Measurements from ENCODE around the gene PAX6. TPM values are rescaled to one million over a fixed set of nuclear protein-coding genes. Genes with fewer than 3 reads are reported as not detected.

Gene PAX6
- total RNA-seq, 2 donors from 2014 or later = not detected

DNA sequence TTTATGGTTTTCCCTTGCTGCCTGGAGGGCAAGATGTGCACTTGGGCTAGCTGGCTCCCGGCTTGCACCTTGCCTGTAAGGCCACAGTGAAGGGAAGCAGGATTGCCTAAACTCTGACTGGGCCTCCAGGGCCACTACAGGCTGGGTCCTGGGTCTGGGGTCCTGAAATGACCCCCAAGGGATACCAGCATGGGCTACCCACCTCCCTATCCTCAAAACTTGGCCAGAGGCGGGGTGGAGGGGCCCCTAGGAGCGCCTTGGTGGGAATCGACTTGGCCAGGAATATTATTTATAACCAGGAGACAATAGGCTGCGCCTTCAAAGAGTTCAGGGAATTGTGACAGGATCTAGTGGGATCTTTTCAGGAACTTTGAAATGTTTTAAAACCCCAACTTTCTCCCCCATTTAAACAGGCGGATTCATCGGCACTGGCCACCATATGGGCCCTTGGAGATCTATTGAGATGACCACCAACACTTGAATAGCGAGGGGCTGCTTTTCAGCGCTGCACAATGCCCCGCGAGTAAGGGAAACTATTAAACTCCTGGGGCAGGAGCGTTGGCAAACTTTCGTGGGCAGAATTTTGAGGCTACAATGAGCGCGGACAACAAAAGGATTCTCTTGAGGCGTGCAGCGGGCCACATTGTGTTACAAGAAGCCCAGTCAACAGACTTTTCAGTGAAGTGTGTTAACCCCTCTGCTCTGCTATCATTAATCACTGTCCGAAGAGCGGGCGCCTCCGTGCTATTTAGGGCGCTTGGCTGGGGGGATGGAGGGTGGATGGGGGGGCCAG lies 15.2 kb downstream of the PAX6 start:
- Mint-ChIP-seq H3K27me3 (peaks cover 68% of the 10 kb centered on the region), H3K4me1 (peaks cover 12% of the 10 kb centered on the region), H3K36me3 (ENCODE audit: low read depth) (peaks cover 7% of the 10 kb centered on the region), H3K27ac (no peak overlapping the region), H3K4me3 (no peak overlapping the region)
- H3K9me3 ChIP-seq (ENCODE audit: control insufficient read depth, low read length, poor library complexity, severe bottlenecking) = peaks cover 2% of the 10 kb centered on the region
- DNase-seq (no peak), ATAC-seq (no peak)

DNA sequence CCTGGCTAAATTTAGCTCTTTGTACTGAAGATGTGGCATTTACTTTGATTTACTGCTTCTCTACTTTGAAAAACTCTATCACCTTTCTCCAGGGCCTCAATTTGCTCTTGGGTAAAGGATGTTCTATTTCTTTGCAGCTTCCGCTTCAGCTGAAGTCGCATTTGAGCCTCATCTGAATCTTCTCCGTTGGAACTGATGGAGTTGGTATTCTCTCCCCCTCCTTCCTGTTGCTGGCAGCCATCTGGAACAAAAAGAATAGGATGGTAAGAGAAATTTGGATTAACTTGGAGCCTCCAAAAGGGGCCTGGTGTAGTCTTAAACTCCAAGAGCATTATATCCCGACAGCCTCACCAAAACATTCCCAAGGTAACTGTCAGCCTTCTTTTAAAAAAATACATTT lies 16.6 kb downstream of the PAX6 start:
- Mint-ChIP-seq H3K4me1 (peaks cover 8% of the 10 kb centered on the region), H3K4me3 (no peak overlapping the region), H3K27ac (no peak overlapping the region), H3K27me3 (peaks cover 63% of the 10 kb centered on the region), H3K36me3 (ENCODE audit: low read depth) (peaks cover 2% of the 10 kb centered on the region)
- no peak for DNase-seq
- no peaks in the 10 kb centered on the region for H3K9me3 ChIP-seq (ENCODE audit: control insufficient read depth, low read length, poor library complexity, severe bottlenecking)
- no peak for ATAC-seq

DNA sequence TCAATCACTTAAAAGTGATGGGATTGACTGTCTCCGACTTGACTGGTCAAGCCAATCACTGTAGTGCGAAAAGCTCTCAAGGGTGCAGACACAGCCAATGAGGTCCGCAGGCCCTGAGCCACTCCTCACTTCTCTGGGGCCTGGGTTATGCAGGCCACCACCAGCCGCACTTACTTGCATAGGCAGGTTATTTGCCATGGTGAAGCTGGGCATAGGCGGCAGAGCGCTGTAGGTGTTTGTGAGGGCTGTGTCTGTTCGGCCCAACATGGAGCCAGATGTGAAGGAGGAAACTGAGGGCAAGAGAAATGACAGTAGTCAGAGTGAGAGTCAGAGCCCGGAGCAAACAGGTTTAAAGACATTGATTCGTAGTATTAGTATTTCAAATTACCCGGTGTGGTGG lies 17.9 kb downstream of the PAX6 start:
- ATAC-seq = no peak
- H3K27ac Mint-ChIP-seq = no peak overlapping the region

DNA sequence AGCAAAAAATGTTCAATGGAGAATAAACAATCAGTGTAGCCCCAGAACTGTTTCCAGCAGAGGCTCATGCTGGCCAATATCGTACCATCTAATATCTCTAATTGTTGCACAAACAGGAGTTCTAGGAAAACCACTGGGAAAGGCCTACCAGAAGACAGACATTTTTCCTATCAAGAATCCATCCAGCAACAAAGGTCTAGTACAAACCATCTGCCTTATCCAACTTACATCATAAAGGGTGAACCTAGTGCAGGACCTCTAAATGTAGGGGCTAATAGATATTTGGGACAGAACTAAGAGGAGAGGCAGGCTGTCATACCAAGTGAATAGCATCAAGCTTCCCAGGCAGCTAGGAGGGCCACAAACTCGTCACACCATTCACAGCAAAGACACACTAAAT lies 18.7 kb downstream of the PAX6 start:
- DNase-seq = no peak
- no peak overlapping the region for H3K27ac Mint-ChIP-seq
- no peak for ATAC-seq
- peaks cover 2% of the 10 kb centered on the region for H3K36me3 Mint-ChIP-seq (ENCODE audit: low read depth)
- peaks cover 58% of the 10 kb centered on the region for H3K27me3 Mint-ChIP-seq
- H3K4me1 Mint-ChIP-seq = peaks cover 3% of the 10 kb centered on the region
- no peak overlapping the region for H3K4me3 Mint-ChIP-seq
- no peaks in the 10 kb centered on the region for H3K9me3 ChIP-seq (ENCODE audit: control insufficient read depth, low read length, poor library complexity, severe bottlenecking)

More for the DNA sequence above, 17.9 kb downstream of the PAX6 start:
- H3K9me3 ChIP-seq (ENCODE audit: control insufficient read depth, low read length, poor library complexity, severe bottlenecking) = no peaks in the 10 kb centered on the region
- H3K27me3 Mint-ChIP-seq = peaks cover 63% of the 10 kb centered on the region
- H3K4me1 Mint-ChIP-seq = peaks cover 6% of the 10 kb centered on the region
- no peak for DNase-seq
- no peak overlapping the region for H3K4me3 Mint-ChIP-seq
- H3K36me3 Mint-ChIP-seq (ENCODE audit: low read depth) = peaks cover 2% of the 10 kb centered on the region

DNA sequence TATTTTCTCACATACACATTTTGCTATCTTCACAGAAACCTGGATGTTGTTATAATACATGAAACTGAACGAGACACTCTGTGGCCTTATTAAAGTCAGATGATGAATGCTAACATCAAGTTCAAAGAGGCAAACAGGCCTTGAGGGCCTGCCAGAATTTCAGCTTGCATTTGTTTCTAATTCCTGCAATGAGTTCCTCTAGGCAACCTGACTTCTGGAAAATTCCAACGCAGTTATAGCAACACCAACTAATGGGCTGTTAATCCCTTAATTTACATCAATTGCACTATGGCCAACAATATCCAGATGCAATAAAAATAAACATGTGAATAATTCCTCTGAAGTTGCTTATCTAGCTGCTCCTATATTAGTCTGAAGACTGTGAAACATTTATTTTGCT lies 19.1 kb downstream of the PAX6 start:
- H3K9me3 ChIP-seq (ENCODE audit: control insufficient read depth, low read length, poor library complexity, severe bottlenecking) = no peaks in the 10 kb centered on the region
- no peak overlapping the region for H3K4me3 Mint-ChIP-seq
- peaks cover 54% of the 10 kb centered on the region for H3K27me3 Mint-ChIP-seq
- ATAC-seq (no peak), DNase-seq (no peak)
- no peaks in the 10 kb centered on the region for H3K36me3 Mint-ChIP-seq (ENCODE audit: low read depth)
- no peak overlapping the region for H3K27ac Mint-ChIP-seq
- no peaks in the 10 kb centered on the region for H3K4me1 Mint-ChIP-seq

DNA sequence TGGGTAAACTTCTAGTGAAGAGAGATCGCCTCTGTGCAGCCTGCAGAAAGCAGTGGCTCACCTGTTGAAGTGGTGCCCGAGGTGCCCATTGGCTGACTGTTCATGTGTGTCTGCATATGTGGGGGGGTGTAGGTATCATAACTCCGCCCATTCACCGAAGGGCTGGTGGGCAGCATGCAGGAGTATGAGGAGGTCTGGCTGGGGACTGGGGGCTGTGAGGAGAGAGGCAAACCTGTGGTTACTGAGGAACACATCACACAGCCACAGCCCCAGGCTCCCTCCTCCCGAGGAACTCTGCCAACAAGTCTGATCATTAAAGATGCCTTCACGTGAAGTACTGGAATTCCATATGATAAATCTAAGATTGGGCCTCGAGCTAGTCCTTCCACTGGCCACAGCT lies 20.5 kb downstream of the PAX6 start:
- Mint-ChIP-seq H3K4me1 (peaks cover 2% of the 10 kb centered on the region), H3K27ac (no peak overlapping the region), H3K4me3 (no peak overlapping the region), H3K36me3 (ENCODE audit: low read depth) (no peaks in the 10 kb centered on the region), H3K27me3 (peaks cover 40% of the 10 kb centered on the region)
- DNase-seq = no peak
- no peaks in the 10 kb centered on the region for H3K9me3 ChIP-seq (ENCODE audit: control insufficient read depth, low read length, poor library complexity, severe bottlenecking)
- ATAC-seq = no peak

DNA sequence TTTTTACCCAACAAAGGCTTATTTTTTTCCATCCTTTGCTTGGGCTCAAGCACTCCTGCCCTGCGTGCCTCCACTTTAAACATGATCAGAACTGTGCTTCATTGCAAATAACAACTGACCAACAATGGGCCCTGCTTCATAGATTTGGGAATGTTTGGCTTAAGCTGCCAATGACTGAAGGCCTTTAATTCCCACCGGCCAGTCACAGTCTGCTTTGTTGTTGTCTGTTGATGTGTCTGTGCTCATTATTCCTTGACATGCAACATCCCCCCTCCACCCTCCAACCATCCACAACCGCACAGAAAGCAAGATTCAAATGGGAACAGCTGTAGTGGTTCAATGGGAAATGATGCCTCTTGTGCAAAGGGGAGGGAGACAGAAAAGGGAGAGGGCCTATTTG lies 23.0 kb downstream of the PAX6 start:
- Mint-ChIP-seq H3K36me3 (ENCODE audit: low read depth) (no peaks in the 10 kb centered on the region), H3K27ac (no peak overlapping the region), H3K4me1 (peaks cover 2% of the 10 kb centered on the region), H3K4me3 (no peak overlapping the region), H3K27me3 (peaks cover 23% of the 10 kb centered on the region)
- DNase-seq (no peak), ATAC-seq (no peak)
- no peaks in the 10 kb centered on the region for H3K9me3 ChIP-seq (ENCODE audit: control insufficient read depth, low read length, poor library complexity, severe bottlenecking)

DNA sequence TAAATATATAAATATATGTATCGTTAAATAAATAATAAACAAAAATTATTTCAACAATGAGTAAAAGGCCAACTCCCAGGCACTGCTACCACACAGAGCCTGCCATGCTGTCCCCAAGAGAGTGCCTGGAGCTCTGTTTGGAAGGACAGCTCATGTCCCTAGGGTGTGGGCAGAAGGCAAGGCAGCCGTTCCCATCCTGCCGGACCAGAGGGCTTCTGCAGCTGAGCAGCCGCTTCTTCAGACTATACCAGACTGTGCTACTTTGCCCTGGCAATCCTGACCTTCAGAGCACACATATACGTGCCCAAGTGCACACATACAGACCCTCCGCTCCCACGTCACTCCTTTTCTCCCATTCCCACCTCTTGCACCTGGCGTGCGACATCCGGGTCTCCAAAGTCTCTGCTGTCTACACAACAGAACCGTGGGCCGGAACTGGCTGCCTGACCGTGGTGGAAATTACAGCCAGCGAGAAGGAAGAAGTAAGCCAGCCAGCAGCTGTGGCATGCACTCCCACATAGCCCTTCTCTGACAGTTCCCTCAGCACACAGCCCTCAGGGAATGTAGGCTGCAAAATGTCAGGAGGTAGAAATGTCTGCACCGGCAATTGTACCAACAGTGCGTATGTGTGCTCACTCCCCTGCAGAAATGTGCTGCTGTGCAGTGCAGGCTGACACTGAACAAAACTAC lies 24.0 kb downstream of the PAX6 start:
- Mint-ChIP-seq H3K4me1 (peaks cover 2% of the 10 kb centered on the region), H3K36me3 (ENCODE audit: low read depth) (no peaks in the 10 kb centered on the region), H3K4me3 (no peak overlapping the region), H3K27me3 (peaks cover 14% of the 10 kb centered on the region), H3K27ac (no peak overlapping the region)
- DNase-seq (no peak), ATAC-seq (no peak)
- H3K9me3 ChIP-seq (ENCODE audit: control insufficient read depth, low read length, poor library complexity, severe bottlenecking) = no peaks in the 10 kb centered on the region

DNA sequence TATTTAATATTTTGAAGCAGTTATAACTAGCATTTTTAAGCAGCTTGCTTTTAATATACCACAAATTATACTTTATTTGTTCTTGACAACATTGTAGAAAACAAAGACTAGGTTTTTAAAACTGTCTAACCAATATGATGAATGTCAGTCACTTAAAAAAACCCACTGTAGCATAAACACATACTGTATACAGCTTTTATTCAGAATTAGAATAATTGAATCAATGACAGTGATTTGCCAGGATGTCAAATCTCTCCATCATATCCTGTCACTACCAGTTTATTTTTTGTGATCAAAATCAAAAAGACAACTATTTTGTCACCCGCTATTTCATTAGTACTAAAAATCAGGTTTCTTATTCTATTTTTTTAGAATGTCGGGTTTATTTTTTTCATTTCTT lies 26.5 kb downstream of the PAX6 start:
- Mint-ChIP-seq H3K4me3 (no peak overlapping the region), H3K4me1 (peaks cover 2% of the 10 kb centered on the region), H3K27ac (no peak overlapping the region), H3K36me3 (ENCODE audit: low read depth) (no peaks in the 10 kb centered on the region), H3K27me3 (no peaks in the 10 kb centered on the region)
- no peaks in the 10 kb centered on the region for H3K9me3 ChIP-seq (ENCODE audit: control insufficient read depth, low read length, poor library complexity, severe bottlenecking)
- DNase-seq (no peak), ATAC-seq (no peak)

DNA sequence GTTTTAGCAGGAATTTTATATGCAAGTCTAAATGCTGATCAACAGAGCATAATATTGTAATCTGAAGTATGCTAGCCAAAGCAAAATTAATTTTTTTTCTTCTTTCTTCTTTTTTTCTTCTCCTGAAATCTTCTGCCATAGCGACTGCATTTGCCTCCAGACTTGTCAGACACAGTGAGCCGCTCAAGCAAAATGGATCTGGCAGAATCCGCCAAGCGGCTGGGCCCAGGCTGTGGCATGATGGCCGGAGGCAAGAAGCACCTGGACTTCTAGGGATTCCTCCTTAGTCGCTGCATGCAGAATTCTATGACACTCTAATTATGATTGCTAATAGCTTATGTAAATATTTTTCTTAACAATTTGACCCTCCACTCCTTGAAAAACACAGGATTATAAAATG lies 27.9 kb downstream of the PAX6 start:
- Mint-ChIP-seq H3K27ac (no peak overlapping the region), H3K27me3 (no peaks in the 10 kb centered on the region), H3K4me3 (no peak overlapping the region), H3K36me3 (ENCODE audit: low read depth) (no peaks in the 10 kb centered on the region), H3K4me1 (peaks cover 2% of the 10 kb centered on the region)
- ATAC-seq (no peak), DNase-seq (no peak)
- no peaks in the 10 kb centered on the region for H3K9me3 ChIP-seq (ENCODE audit: control insufficient read depth, low read length, poor library complexity, severe bottlenecking)

DNA sequence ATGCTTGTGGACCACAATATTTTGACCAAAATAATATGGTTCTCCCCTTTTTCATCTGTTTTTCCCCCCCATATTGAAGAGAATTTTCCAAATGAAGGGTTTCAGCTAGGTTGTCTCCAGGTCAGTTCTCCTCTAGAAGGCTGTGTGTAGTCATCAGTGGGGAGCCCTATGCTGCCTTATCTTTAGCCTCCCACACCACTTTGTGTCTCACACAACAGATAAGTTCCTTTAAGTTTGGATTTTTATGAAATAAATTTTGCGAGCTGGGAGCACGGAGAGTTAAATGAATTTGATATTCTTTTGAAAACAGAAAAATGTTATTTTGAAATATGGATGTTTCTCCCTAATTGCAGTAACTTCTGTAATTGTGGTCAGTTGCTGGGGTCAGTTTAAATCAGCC lies 28.9 kb downstream of the PAX6 start:
- no peaks in the 10 kb centered on the region for H3K36me3 Mint-ChIP-seq (ENCODE audit: low read depth)
- no peaks in the 10 kb centered on the region for H3K9me3 ChIP-seq (ENCODE audit: control insufficient read depth, low read length, poor library complexity, severe bottlenecking)
- no peak overlapping the region for H3K4me3 Mint-ChIP-seq
- H3K27me3 Mint-ChIP-seq = no peaks in the 10 kb centered on the region
- DNase-seq (no peak), ATAC-seq (no peak)
- H3K27ac Mint-ChIP-seq = no peak overlapping the region
- H3K4me1 Mint-ChIP-seq = peaks cover 2% of the 10 kb centered on the region

DNA sequence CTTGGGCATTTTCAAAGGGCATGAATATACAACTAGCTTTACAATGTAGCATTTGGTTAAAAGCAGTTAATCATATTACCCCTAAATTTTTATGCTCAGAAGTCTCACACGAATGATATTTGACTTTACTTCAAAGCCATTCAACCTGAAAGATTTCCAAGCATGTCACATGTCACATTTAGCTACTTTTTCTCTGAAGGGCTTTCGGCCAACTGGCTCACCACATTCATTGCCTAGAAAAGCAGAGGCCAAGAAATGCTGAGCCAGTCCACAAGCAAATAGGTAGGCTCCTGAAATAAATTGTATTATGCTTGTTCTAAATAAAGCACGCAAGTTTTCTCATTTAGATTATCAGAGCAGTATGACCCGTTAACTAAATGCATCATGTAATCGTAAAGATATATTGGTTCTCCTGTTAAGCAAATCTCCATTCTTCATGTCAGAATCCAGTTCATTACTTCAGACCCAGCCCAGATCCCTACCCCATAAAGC lies 30.6 kb downstream of the PAX6 start:
- H3K27me3 Mint-ChIP-seq = no peaks in the 10 kb centered on the region
- no peaks in the 10 kb centered on the region for H3K4me1 Mint-ChIP-seq
- no peak overlapping the region for H3K4me3 Mint-ChIP-seq
- no peaks in the 10 kb centered on the region for H3K9me3 ChIP-seq (ENCODE audit: control insufficient read depth, low read length, poor library complexity, severe bottlenecking)
- H3K27ac Mint-ChIP-seq = no peak overlapping the region
- ATAC-seq (no peak), DNase-seq (no peak)
- H3K36me3 Mint-ChIP-seq (ENCODE audit: low read depth) = no peaks in the 10 kb centered on the region

DNA sequence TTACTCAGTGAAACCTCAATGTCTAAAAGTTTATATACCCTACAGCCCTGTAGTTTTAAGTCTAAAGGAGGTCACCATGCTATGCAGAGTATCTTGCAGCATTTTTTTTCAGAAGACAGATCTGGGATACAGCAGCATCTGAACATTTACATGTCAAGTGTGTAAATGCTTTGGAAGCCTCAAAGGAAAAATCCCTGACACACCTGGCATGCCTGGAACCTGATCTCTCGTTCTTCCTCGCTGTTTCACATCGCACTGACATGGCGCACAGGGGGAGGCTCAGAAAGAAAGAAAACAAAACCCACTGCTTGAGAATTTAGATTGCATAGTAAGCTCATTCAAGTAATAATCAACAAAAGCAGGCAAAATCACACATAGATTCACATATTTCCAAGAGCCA lies 31.0 kb downstream of the PAX6 start:
- no peaks in the 10 kb centered on the region for H3K36me3 Mint-ChIP-seq (ENCODE audit: low read depth)
- DNase-seq (no peak), ATAC-seq (no peak)
- no peaks in the 10 kb centered on the region for H3K27me3 Mint-ChIP-seq
- H3K9me3 ChIP-seq (ENCODE audit: control insufficient read depth, low read length, poor library complexity, severe bottlenecking) = no peaks in the 10 kb centered on the region
- H3K27ac Mint-ChIP-seq = no peak overlapping the region
- no peak overlapping the region for H3K4me3 Mint-ChIP-seq
- H3K4me1 Mint-ChIP-seq = no peaks in the 10 kb centered on the region

DNA sequence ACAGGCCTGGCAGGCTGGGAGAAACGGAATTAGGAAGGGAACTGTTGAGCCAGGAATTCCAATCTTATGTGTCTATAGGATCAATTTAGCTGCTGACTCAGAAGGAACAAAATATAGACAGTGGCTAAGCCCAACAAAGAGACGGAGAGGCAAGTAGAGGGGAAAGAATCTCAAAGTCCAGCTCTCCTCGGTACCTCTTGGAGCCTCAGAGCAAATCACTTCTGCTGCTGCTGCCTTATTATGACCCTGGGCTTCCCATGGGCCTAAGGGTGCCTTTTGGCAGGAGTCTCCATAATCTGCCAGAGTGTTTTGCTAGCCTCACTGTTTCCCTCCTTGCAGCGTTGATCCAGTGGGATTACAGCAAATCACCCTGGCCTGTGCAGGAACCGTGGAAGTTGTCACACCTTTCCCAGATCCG lies 31.7 kb downstream of the PAX6 start:
- Mint-ChIP-seq H3K27ac (no peak overlapping the region), H3K27me3 (no peaks in the 10 kb centered on the region), H3K4me3 (no peak overlapping the region), H3K4me1 (no peaks in the 10 kb centered on the region), H3K36me3 (ENCODE audit: low read depth) (no peaks in the 10 kb centered on the region)
- DNase-seq = no peak
- no peaks in the 10 kb centered on the region for H3K9me3 ChIP-seq (ENCODE audit: control insufficient read depth, low read length, poor library complexity, severe bottlenecking)
- ATAC-seq = no peak
